ENCODE results near the gene TRIM44. TPM values are rescaled to one million over a fixed set of nuclear protein-coding genes. Genes with fewer than 3 reads are reported as not detected.

Gene TRIM44
- total and polyA plus RNA-seq, 10 of the 15 experiments (the other 5 are each of a cell fraction or from before 2014, with no cell fraction given) = 6.7 to 93.0 (median 27.6) TPM

DNA sequence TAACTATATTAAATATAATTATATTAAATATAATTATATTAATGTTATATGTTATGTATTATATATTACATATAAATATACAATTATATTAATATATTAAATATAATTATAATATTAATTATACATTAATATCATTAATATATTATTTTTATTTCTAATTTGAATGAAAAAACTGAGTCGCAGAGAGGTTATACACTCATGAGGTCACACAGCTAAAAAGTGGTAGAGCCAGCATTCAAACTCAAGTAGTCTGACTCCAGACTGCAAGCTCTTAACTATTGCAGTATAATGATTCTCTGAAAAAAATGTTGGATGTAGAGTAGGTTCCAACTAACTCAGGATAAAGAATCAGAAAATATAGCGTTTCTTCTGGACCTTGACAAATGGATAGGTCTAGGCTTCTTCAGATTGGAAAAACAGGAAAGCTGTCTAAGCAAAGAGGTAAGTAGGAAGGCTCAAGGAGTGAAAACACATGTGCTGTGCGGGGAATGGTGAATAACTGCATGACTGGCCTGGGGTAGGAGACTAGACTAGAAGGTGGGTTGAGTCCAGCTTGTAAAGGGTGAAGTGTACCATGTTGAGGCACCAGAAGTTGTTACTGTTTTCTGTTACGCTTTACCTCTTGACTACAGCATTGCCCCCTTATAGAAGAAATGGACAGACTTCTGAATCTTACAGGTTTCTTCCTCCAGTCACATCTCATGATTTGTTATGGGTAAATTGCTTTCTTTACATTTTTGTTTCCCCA lies 80.3 kb downstream of the TRIM44 start:
- CTCF ChIA-PET = interaction anchor here (1.0 to 1.7 kb wide), 5 partner anchors 9 to 79 kb away, joined by 3 to 6 read pairs (median 3); no protein-coding TSS in a partner anchor
- BruUV-seq (replicated peaks) = no TSS peak
- TF ChIP-seq, protein P1, sequence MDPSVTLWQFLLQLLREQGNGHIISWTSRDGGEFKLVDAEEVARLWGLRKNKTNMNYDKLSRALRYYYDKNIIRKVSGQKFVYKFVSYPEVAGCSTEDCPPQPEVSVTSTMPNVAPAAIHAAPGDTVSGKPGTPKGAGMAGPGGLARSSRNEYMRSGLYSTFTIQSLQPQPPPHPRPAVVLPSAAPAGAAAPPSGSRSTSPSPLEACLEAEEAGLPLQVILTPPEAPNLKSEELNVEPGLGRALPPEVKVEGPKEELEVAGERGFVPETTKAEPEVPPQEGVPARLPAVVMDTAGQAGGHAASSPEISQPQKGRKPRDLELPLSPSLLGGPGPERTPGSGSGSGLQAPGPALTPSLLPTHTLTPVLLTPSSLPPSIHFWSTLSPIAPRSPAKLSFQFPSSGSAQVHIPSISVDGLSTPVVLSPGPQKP (IDR thresholded peaks at IDR 0.05; ENCODE audit: low read depth, low read length) = no peak
- no peak for TF ChIP-seq EGR1 (IDR thresholded peaks at IDR 0.05; ENCODE audit: borderline replicate concordance in 1 of 2, low read depth in 2 of 2, low read length in 2 of 2)
- TF ChIP-seq NR2C2 (IDR thresholded peaks at IDR 0.05; ENCODE audit: borderline replicate concordance, control insufficient read depth, insufficient read length, low read depth) = no peak
- TF ChIP-seq, protein P2, sequence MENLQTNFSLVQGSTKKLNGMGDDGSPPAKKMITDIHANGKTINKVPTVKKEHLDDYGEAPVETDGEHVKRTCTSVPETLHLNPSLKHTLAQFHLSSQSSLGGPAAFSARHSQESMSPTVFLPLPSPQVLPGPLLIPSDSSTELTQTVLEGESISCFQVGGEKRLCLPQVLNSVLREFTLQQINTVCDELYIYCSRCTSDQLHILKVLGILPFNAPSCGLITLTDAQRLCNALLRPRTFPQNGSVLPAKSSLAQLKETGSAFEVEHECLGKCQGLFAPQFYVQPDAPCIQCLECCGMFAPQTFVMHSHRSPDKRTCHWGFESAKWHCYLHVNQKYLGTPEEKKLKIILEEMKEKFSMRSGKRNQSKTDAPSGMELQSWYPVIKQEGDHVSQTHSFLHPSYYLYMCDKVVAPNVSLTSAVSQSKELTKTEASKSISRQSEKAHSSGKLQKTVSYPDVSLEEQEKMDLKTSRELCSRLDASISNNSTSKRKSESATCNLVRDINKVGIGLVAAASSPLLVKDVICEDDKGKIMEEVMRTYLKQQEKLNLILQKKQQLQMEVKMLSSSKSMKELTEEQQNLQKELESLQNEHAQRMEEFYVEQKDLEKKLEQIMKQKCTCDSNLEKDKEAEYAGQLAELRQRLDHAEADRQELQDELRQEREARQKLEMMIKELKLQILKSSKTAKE (IDR thresholded peaks at IDR 0.05; ENCODE audit: low read depth, poor library complexity, severe bottlenecking) = no peak
- no peak for TF ChIP-seq ZNF24 (IDR thresholded peaks at IDR 0.05)
- TF ChIP-seq, protein P3, sequence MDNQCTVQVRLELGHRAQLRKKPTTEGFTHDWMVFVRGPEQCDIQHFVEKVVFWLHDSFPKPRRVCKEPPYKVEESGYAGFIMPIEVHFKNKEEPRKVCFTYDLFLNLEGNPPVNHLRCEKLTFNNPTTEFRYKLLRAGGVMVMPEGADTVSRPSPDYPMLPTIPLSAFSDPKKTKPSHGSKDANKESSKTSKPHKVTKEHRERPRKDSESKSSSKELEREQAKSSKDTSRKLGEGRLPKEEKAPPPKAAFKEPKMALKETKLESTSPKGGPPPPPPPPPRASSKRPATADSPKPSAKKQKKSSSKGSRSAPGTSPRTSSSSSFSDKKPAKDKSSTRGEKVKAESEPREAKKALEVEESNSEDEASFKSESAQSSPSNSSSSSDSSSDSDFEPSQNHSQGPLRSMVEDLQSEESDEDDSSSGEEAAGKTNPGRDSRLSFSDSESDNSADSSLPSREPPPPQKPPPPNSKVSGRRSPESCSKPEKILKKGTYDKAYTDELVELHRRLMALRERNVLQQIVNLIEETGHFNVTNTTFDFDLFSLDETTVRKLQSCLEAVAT (IDR thresholded peaks at IDR 0.05) = no peak
- TF ChIP-seq, protein P4, sequence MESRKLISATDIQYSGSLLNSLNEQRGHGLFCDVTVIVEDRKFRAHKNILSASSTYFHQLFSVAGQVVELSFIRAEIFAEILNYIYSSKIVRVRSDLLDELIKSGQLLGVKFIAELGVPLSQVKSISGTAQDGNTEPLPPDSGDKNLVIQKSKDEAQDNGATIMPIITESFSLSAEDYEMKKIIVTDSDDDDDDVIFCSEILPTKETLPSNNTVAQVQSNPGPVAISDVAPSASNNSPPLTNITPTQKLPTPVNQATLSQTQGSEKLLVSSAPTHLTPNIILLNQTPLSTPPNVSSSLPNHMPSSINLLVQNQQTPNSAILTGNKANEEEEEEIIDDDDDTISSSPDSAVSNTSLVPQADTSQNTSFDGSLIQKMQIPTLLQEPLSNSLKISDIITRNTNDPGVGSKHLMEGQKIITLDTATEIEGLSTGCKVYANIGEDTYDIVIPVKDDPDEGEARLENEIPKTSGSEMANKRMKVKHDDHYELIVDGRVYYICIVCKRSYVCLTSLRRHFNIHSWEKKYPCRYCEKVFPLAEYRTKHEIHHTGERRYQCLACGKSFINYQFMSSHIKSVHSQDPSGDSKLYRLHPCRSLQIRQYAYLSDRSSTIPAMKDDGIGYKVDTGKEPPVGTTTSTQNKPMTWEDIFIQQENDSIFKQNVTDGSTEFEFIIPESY (IDR thresholded peaks at IDR 0.05) = no peak
- TF ChIP-seq, protein P5, sequence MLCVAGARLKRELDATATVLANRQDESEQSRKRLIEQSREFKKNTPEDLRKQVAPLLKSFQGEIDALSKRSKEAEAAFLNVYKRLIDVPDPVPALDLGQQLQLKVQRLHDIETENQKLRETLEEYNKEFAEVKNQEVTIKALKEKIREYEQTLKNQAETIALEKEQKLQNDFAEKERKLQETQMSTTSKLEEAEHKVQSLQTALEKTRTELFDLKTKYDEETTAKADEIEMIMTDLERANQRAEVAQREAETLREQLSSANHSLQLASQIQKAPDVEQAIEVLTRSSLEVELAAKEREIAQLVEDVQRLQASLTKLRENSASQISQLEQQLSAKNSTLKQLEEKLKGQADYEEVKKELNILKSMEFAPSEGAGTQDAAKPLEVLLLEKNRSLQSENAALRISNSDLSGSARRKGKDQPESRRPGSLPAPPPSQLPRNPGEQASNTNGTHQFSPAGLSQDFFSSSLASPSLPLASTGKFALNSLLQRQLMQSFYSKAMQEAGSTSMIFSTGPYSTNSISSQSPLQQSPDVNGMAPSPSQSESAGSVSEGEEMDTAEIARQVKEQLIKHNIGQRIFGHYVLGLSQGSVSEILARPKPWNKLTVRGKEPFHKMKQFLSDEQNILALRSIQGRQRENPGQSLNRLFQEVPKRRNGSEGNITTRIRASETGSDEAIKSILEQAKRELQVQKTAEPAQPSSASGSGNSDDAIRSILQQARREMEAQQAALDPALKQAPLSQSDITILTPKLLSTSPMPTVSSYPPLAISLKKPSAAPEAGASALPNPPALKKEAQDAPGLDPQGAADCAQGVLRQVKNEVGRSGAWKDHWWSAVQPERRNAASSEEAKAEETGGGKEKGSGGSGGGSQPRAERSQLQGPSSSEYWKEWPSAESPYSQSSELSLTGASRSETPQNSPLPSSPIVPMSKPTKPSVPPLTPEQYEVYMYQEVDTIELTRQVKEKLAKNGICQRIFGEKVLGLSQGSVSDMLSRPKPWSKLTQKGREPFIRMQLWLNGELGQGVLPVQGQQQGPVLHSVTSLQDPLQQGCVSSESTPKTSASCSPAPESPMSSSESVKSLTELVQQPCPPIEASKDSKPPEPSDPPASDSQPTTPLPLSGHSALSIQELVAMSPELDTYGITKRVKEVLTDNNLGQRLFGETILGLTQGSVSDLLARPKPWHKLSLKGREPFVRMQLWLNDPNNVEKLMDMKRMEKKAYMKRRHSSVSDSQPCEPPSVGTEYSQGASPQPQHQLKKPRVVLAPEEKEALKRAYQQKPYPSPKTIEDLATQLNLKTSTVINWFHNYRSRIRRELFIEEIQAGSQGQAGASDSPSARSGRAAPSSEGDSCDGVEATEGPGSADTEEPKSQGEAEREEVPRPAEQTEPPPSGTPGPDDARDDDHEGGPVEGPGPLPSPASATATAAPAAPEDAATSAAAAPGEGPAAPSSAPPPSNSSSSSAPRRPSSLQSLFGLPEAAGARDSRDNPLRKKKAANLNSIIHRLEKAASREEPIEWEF (IDR thresholded peaks at IDR 0.05; ENCODE audit: insufficient replicate concordance, low read depth, low read length) = no peak

More for the DNA sequence above, 80.3 kb downstream of the TRIM44 start:
- H3K79me2 ChIP-seq (ENCODE audit: control insufficient read depth, insufficient read depth, low read length) = no peaks in the 10 kb centered on the region
- in situ Hi-C loops (cut with MboI) (no loop called here), intact Hi-C loops (cut with micrococcal nuclease; ENCODE audit: unreplicated experiment) (no loop called here)
- H3K9me3 ChIP-seq (replicated peaks; ENCODE audit: control insufficient read depth, insufficient read depth, low read length) = no peaks in the 10 kb centered on the region
- no peak overlapping the region for H2AFZ ChIP-seq (ENCODE audit: control insufficient read depth, low read depth, low read length)
- no peak overlapping the region for H3K4me3 ChIP-seq
- H3K4me1 ChIP-seq (ENCODE audit: control insufficient read depth, insufficient read depth, low read length) = peaks cover 7% of the 10 kb centered on the region
- DNase-seq (ENCODE audit: low read depth, low spot score) = no peak
- ATAC-seq = no peak
- H4K20me1 ChIP-seq (ENCODE audit: control insufficient read depth, insufficient read depth) = no peaks in the 10 kb centered on the region
- no peak for FAIRE-seq
- ChIA-PET RAD21 (ENCODE audit: unreplicated experiment) (no interaction called here), SMC1A (ENCODE audit: uncharacterized antibody, unreplicated experiment) (interaction anchor here (1.2 to 1.5 kb wide), 2 partner anchors 14 to 485 kb away, joined by 3 to 4 read pairs; no protein-coding TSS in a partner anchor), POLR2A (no interaction called here)
- H3K36me3 ChIP-seq (ENCODE audit: control insufficient read depth in 2 of 2, insufficient read depth in 2 of 2, low read length in 1 of 2) = peaks cover 0 to 5% of the 10 kb centered on the region in 2 experiments; a peak in 2 of 4 replicates
- H3K4me2 ChIP-seq (ENCODE audit: control insufficient read depth, insufficient read depth) = no peak overlapping the region
- no peak overlapping the region for H3K9ac ChIP-seq (ENCODE audit: control insufficient read depth, insufficient read depth, low read length)
- WGBS (ENCODE audit: insufficient coverage, insufficient replicate concordance, low lambda C conversion rate, missing lambda C conversion rate) = 95% methylated on average over 4 of the region's 4 CpGs
- H3K27me3 ChIP-seq (replicated peaks in 1 of 2; ENCODE audit: control insufficient read depth in 2 of 2, insufficient read depth in 2 of 2, low read length in 1 of 2) = no peaks in the 10 kb centered on the region
- H3K27ac ChIP-seq (ENCODE audit: control insufficient read depth, insufficient read depth) = no peak overlapping the region
